K562 (cell line): ENCODE measurements around the gene ARHGAP26. TPM values are rescaled to one million over a fixed set of nuclear protein-coding genes. Genes with fewer than 3 reads are reported as not detected.

ENCODE experiments used
- ATAC-seq: fragments of 200-7000 bp; cut with Tn5 transposase; 3 replicates; pipeline ENCODE4 v1.9.1; 2020; ENCODE audit warnings: moderate library complexity
- BruUV-seq: library from RNA; stranded (reverse); fragments of 400-500 nt; replicated peaks from 2 replicates; lab custom pipeline; 2021; lab: Mats Ljungman, UMichigan
- CTCF ChIA-PET: fragments of 300-600 bp; formaldehyde crosslinking; extraction: SDS; loops from one replicate; lab custom pipeline; 2021; ENCODE audit warnings: low intra/inter-chr PET ratio; lab: Yijun Ruan, JAX
- POLR2A ChIA-PET: fragments of 300-600, 350-650 bp; sonication (Branson Sonifier 250); formaldehyde crosslinking; extraction: SDS; loops from one replicate; lab custom pipeline; 2021; ENCODE audit warnings: antibody characterized with exemption, inconsistent platforms; lab: Yijun Ruan, JAX
- DNase-seq, 4 experiments: peaks; one replicate each; pipeline versions ENCODE4 v3.0.0 to v3.0.0-alpha.2; 2011 to 2018; ENCODE audit warnings: low spot score in 3 of 4, mixed read lengths in 3 of 4; ENCODE audit errors: extremely low read depth in 1 of 4
- FAIRE-seq: peaks from 2 replicates; lab custom pipeline; 2011; peaks lifted over from hg19 to GRCh38; lab: Jason Lieb, UNC
- H2AFZ ChIP-seq: 2 replicates; pipeline ENCODE4 v1.6.0; 2011; ENCODE audit warnings: low read depth, low read length, control low read depth, inconsistent platforms
- H3K27ac ChIP-seq: fragments of 200-600 bp; 3 replicates; pipeline ENCODE4 v1.8.0; 2011; ENCODE audit warnings: low read depth, mild to moderate bottlenecking, control low read depth, inconsistent platforms, low read length, moderate library complexity, mixed read lengths; ENCODE audit errors: extremely low read depth
- H3K27me3 ChIP-seq, 2 experiments: fragments of 300-600 bp in 1 of 2; 2 replicates in 1 of 2; 3 replicates in 1 of 2; pipeline versions ENCODE4 v1.6.0 to v1.8.0; 2011; ENCODE audit warnings: inconsistent platforms in 2 of 2, low read length in 2 of 2, mild to moderate bottlenecking in 1 of 2, mixed read lengths in 1 of 2, moderate library complexity in 1 of 2; ENCODE audit not compliant: control insufficient read depth in 2 of 2, insufficient read depth in 2 of 2
- H3K36me3 ChIP-seq: fragments of 300-600 bp; 3 replicates; pipeline ENCODE4 v1.8.0; 2011; ENCODE audit warnings: mild to moderate bottlenecking, low read length, inconsistent platforms; ENCODE audit not compliant: control insufficient read depth, insufficient read depth
- H3K4me1 ChIP-seq, 2 experiments: fragments of 200-600 bp in 1 of 2; replicated peaks in 1 of 2; 2 replicates in 1 of 2; 3 replicates in 1 of 2; pipeline versions ENCODE4 v1.5.1 to v1.8.0; 2011; ENCODE audit warnings: inconsistent platforms in 2 of 2, low read length in 2 of 2, mild to moderate bottlenecking in 1 of 2, mixed read lengths in 1 of 2, moderate library complexity in 1 of 2; ENCODE audit not compliant: control insufficient read depth in 2 of 2, insufficient read depth in 2 of 2
- H3K4me2 ChIP-seq: 2 replicates; pipeline ENCODE4 v1.6.1; 2011; ENCODE audit warnings: low read length, control low read depth, inconsistent platforms, mixed read lengths; ENCODE audit not compliant: insufficient read depth
- H3K4me3 ChIP-seq: fragments of 200-600 bp; sonication (generic), shearing (Covaris generic); 2 replicates; pipeline ENCODE4 v1.5.1; 2016; ENCODE audit warnings: control low read depth, inconsistent platforms
- H3K79me2 ChIP-seq: fragments of 200-600 bp; 3 replicates; pipeline ENCODE4 v1.8.0; 2011; ENCODE audit warnings: low read length, inconsistent platforms; ENCODE audit not compliant: control insufficient read depth, insufficient read depth
- H3K9ac ChIP-seq, 2 experiments: 2 replicates each; pipeline versions ENCODE4 v1.6.0 to v1.6.1; 2011; ENCODE audit warnings: low read depth in 2 of 2, low read length in 2 of 2, control low read depth in 1 of 2, inconsistent platforms in 1 of 2, mild to moderate bottlenecking in 1 of 2, mixed read lengths in 1 of 2; ENCODE audit not compliant: insufficient read depth in 1 of 2
- H3K9me1 ChIP-seq: one replicate; pipeline ENCODE4 v1.6.0; 2011; ENCODE audit warnings: inconsistent platforms, mild to moderate bottlenecking, low read length, moderate library complexity; ENCODE audit not compliant: control insufficient read depth, insufficient read depth
- H3K9me3 ChIP-seq: replicated peaks from 2 replicates; pipeline ENCODE4 v1.5.1; 2011; ENCODE audit warnings: low read depth, low read length, inconsistent platforms; ENCODE audit not compliant: control insufficient read depth, insufficient read depth
- H4K20me1 ChIP-seq: replicated peaks from 2 replicates; pipeline ENCODE4 v1.6.1; 2011; ENCODE audit warnings: low read length, inconsistent platforms, mixed read lengths; ENCODE audit not compliant: control insufficient read depth, insufficient read depth
- CHCHD3 ChIP-seq: fragments of 250-450 bp; sonication (Bioruptor Pico); IDR thresholded peaks from 2 replicates; pipeline ENCODE4 v2.1.2; 2022; ENCODE audit warnings: mild to moderate bottlenecking
- DMBX1 ChIP-seq: fragments of 250-450 bp; sonication (Bioruptor Pico); IDR thresholded peaks from 2 replicates; pipeline ENCODE4 v1.8.0; 2022; ENCODE audit warnings: inconsistent platforms, mild to moderate bottlenecking, moderate library complexity, borderline replicate concordance
- HEY1 ChIP-seq: fragments of 250-450 bp; sonication (Bioruptor Pico); IDR thresholded peaks from 2 replicates; pipeline ENCODE4 v1.5.0; 2020; ENCODE audit warnings: mild to moderate bottlenecking, moderate library complexity, borderline replicate concordance
- LARP7 ChIP-seq: fragments of 450-650 bp; IDR thresholded peaks from 2 replicates; pipeline ENCODE4 v1.6.1; 2016
- NFXL1 ChIP-seq: fragments of 450-650 bp; formaldehyde crosslinking; IDR thresholded peaks from 2 replicates; pipeline ENCODE4 v1.4.0; 2021; ENCODE audit warnings: mild to moderate bottlenecking
- NR3C1 ChIP-seq: sonication (generic); formaldehyde crosslinking; IDR thresholded peaks from 2 replicates; pipeline ENCODE4 v1.8.1; 2022; ENCODE audit warnings: missing genetic modification reagents
- PTTG1 ChIP-seq: fragments of 450-650 bp; IDR thresholded peaks from 2 replicates; pipeline ENCODE4 v1.6.1; 2016; ENCODE audit warnings: low read depth, mild to moderate bottlenecking, missing genetic modification characterization, missing compliant biosample characterization
- SAFB2 ChIP-seq: fragments of 200-400 bp; formaldehyde crosslinking; IDR thresholded peaks from 2 replicates; pipeline ENCODE4 v1.6.1; 2018; ENCODE audit warnings: borderline replicate concordance, low read length, low read depth, moderate library complexity; ENCODE audit not compliant: severe bottlenecking
- SMARCC2 ChIP-seq: fragments of 450-650 bp; IDR thresholded peaks from 2 replicates; pipeline ENCODE4 v1.6.1; 2017; ENCODE audit warnings: antibody characterized with exemption, moderate library complexity, mild to moderate bottlenecking, low read depth
- SUPT5H ChIP-seq: fragments of 450-650 bp; IDR thresholded peaks from 2 replicates; pipeline ENCODE4 v1.6.1; 2016
- TOE1 ChIP-seq, 2 experiments: fragments of 450-650 bp in 1 of 2; sonication (generic) in 1 of 2; formaldehyde crosslinking in 1 of 2; IDR thresholded peaks; 2 replicates each; pipeline versions ENCODE4 v1.7.1 to v1.8.0; 2016 to 2022; ENCODE audit warnings: borderline replicate concordance in 2 of 2, mild to moderate bottlenecking in 2 of 2, antibody characterized with exemption in 1 of 2, inconsistent platforms in 1 of 2, low read depth in 1 of 2, missing genetic modification reagents in 1 of 2, moderate library complexity in 1 of 2
- WGBS: fragments of 100-300 bp; shearing (Covaris generic); methylation state at CpG from one replicate; pipeline ENCODE4 v1.1.6; 2016; ENCODE audit warnings: low coverage, mixed read lengths; ENCODE audit not compliant: insufficient coverage; ENCODE audit errors: missing lambda C conversion rate; 5-methylcytosine and 5-hydroxymethylcytosine counted together
- in situ Hi-C: fragments of 300-500 bp; cut with MboI; formaldehyde crosslinking; loops from 4 replicates; pipeline ENCODE4 v1.15.0; 2018; ENCODE audit warnings: inconsistent platforms, mixed read lengths
- intact Hi-C: fragments of 100-400 bp; cut with micrococcal nuclease; formaldehyde crosslinking; loops from 2 replicates; pipeline ENCODE4 v1.14.2; 2022
- polyA plus RNA-seq, 8 experiments: library from polyadenylated mRNA; depleted of rRNA in 4 of 8; stranded (reverse) in 5 of 8; unstranded in 3 of 8; fragments of >200 nt; fragmentation: Nextera tagmentation in 2 of 8; fragmentation: Illumina TruSeq in 1 of 8; extraction: Ambion mirVana in 2 of 8; extraction: Trizol in 1 of 8; gene quantifications; 2 replicates each; pipeline versions ENCODE4 v1.2.1 to v1.2.3, GENCODE V29; 2011 to 2014; ENCODE audit warnings: inconsistent platforms in 1 of 8, missing spikeins in 1 of 8
- total RNA-seq, 7 experiments: library from RNA; depleted of rRNA in 6 of 7; stranded (reverse); fragments of >200 nt in 6 of 7; fragmentation: Illumina TruSeq in 2 of 7; extraction: Trizol in 2 of 7; gene quantifications; 2 replicates each; pipeline versions ENCODE4 v1.2.1 to v1.2.3, GENCODE V29; 2011 to 2021; ENCODE audit warnings: low replicate concordance in 1 of 7
- TF ChIP-seq, protein P1 (sequence below): fragments of 250-450 bp; sonication (Bioruptor Pico); IDR thresholded peaks from 2 replicates; pipeline ENCODE4 v1.5.0; 2021; ENCODE audit warnings: mild to moderate bottlenecking, moderate library complexity
- TF ChIP-seq, protein P2 (sequence below): fragments of 250-450 bp; sonication (Bioruptor Pico); IDR thresholded peaks from 2 replicates; pipeline ENCODE4 v1.5.1; 2021; ENCODE audit warnings: mild to moderate bottlenecking
- TF ChIP-seq, protein P3 (sequence below): fragments of 450-650 bp; formaldehyde crosslinking; IDR thresholded peaks from 2 replicates; pipeline ENCODE4 v1.4.0; 2020; ENCODE audit warnings: mild to moderate bottlenecking, mixed read lengths
- TF ChIP-seq, protein P4 (sequence below), 2 experiments: fragments of 450-650 bp in 1 of 2; sonication (generic) in 1 of 2; formaldehyde crosslinking; conservative IDR thresholded peaks; 2 replicates each; pipeline versions ENCODE4 v1.4.0 to v1.8.1; 2020 to 2022; ENCODE audit warnings: mild to moderate bottlenecking in 1 of 2, missing genetic modification reagents in 1 of 2

The ARHGAP26 gene
- total and polyA plus RNA-seq, 9 of the 15 experiments (the other 6 are each of a cell fraction or from before 2014, with no cell fraction given), result 0.13 to 1.1 (median 0.55) TPM

DNA sequence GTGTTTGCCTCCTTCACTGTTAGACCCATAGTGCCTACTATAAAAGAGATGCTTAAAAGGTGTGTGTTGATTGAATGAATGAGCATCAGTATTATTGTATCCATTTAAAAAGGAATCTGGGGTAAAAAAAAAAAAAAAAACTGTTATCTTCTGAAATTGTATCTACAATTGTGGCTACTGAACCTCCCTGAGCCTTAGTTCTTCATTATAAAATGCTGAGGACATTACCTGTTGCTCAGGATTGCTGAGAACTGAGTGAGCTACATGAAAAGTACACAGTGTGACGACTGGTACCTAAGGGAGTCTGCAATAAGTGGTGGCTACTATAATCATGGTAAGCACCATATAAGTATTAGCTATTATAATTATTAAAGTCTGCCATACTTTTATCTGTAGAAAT is 362.6 kb downstream of the ARHGAP26 start:
- no peaks in the 10 kb centered on the region for H3K79me2 ChIP-seq
- no peak overlapping the region for H3K4me2 ChIP-seq
- CTCF ChIA-PET, result no interaction called here
- POLR2A ChIA-PET, result interaction anchor here (1.1 kb wide), 1 partner anchor 10 kb away, joined by 4 read pairs; no protein-coding TSS in a partner anchor
- H3K36me3 ChIP-seq, result no peaks in the 10 kb centered on the region
- H4K20me1 ChIP-seq, result no peaks in the 10 kb centered on the region
- in situ Hi-C loops, result no loop called here
- H3K27ac ChIP-seq, result no peak overlapping the region
- DNase-seq (no peak), FAIRE-seq (no peak), ATAC-seq (no peak)
- H3K9ac ChIP-seq, result no peak overlapping the region
- TF ChIP-seq, protein P1, sequence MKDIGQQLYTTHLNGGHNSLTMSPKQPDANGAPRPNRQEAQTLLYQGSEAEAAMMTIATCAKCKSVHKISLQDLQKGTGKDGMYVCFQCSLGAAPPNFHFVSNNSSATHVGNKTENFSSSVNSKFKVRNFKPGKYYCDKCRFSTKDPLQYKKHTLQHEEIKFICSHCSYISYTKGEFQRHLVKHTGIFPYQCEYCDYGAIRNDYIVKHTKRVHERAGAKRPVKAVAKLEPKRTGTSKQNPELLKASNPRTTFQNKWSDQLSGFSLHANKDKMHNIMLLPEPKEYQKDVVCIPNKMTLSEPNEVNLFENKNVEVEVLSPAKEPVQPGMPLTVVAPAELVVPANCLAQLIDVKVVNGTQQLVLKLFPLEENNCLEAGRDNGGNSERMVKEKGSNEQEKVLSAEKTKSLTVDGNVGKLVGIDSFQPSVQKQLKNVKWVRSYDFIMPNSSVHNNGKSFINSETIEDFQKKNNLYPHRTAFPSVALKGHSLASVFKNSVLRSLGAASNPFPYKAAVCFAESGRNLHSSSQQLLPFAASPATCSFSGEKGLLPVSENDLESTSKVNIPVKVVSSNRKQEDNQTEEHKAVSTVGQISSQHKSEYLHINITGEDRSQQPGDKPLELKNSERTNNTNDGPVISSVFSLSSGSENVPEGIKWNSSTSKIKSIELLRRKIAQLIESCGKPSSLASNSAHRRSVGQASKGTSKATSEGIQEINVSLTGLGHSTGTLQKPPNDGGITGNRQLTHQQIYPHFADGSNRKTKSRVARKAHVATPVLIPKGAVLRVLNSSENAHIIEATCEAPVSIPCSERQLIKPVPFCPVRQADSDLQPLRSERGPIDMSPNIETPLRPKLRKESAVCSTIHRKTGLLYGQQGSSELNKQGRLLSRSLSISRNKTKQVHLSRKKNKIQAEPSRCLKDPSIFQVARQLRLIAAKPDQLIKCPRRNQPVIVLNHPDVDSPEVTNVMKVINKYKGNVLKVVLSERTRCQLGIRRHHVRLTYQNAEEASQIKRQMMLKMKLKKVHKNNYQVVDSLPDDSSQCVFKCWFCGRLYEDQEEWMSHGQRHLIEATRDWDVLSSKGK (CRISPR knock-in tag), result no peak
- TF ChIP-seq DMBX1 (CRISPR knock-in tag) (no peak), CHCHD3 (CRISPR knock-in tag) (no peak), NFXL1 (CRISPR knock-in tag) (no peak), HEY1 (CRISPR knock-in tag) (no peak), SMARCC2 (no peak), SUPT5H (no peak), TOE1 (IDR thresholded peaks at IDR 0.05; ENCODE audit: borderline replicate concordance) (no peak), TOE1 (CRISPR knock-in tag; IDR thresholded peaks at IDR 0.05; ENCODE audit: borderline replicate concordance, low read depth) (no peak), NR3C1 (CRISPR knock-in tag) (no peak), SAFB2 (no peak), LARP7 (no peak), PTTG1 (no peak)
- TF ChIP-seq, protein P2, sequence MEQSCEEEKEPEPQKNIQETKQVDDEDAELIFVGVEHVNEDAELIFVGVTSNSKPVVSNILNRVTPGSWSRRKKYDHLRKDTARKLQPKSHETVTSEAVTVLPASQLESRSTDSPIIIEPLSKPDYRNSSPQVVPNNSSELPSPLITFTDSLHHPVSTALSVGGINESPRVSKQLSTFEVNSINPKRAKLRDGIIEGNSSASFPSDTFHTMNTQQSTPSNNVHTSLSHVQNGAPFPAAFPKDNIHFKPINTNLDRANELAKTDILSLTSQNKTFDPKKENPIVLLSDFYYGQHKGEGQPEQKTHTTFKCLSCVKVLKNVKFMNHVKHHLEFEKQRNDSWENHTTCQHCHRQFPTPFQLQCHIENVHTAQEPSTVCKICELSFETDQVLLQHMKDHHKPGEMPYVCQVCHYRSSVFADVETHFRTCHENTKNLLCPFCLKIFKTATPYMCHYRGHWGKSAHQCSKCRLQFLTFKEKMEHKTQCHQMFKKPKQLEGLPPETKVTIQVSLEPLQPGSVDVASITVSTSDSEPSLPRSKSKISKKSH (CRISPR knock-in tag), result no peak
- TF ChIP-seq, protein P3, sequence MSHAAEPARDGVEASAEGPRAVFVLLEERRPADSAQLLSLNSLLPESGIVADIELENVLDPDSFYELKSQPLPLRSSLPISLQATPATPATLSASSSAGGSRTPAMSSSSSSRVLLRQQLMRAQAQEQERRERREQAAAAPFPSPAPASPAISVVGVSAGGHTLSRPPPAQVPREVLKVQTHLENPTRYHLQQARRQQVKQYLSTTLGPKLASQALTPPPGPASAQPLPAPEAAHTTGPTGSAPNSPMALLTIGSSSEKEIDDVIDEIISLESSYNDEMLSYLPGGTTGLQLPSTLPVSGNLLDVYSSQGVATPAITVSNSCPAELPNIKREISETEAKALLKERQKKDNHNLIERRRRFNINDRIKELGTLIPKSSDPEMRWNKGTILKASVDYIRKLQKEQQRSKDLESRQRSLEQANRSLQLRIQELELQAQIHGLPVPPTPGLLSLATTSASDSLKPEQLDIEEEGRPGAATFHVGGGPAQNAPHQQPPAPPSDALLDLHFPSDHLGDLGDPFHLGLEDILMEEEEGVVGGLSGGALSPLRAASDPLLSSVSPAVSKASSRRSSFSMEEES (CRISPR knock-in tag), result no peak
- TF ChIP-seq, protein P4, sequence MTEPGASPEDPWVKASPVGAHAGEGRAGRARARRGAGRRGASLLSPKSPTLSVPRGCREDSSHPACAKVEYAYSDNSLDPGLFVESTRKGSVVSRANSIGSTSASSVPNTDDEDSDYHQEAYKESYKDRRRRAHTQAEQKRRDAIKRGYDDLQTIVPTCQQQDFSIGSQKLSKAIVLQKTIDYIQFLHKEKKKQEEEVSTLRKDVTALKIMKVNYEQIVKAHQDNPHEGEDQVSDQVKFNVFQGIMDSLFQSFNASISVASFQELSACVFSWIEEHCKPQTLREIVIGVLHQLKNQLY (CRISPR knock-in tag; conservative IDR thresholded peaks at IDR 0.05), result no peak
- no peaks in the 10 kb centered on the region for H3K9me3 ChIP-seq
- 25% methylated on average over 1 of the region's 1 CpG for WGBS
- BruUV-seq, result no TSS peak
- no peaks in the 10 kb centered on the region for H3K27me3 ChIP-seq
- H3K4me1 ChIP-seq, result peaks cover 0 to 13% of the 10 kb centered on the region in 2 experiments; a peak in 1 of 5 replicates
- H3K4me3 ChIP-seq, result no peak overlapping the region
- no peaks in the 10 kb centered on the region for H3K9me1 ChIP-seq
- no peak overlapping the region for H2AFZ ChIP-seq
- intact Hi-C loops, result no loop called here
